ENCODE results near the gene CCDC47.

- TF ChIP-seq CTCF (conservative IDR thresholded peaks at IDR 0.05; ENCODE audit: low read depth, low read length) (no peak), EZH2 (IDR thresholded peaks at IDR 0.05; ENCODE audit: low read length, unreplicated experiment) (no peak)
Observed at GRCh38 chr17:63768433-63768832, 5.0 kb downstream of the CCDC47 start.
